HG03025 (cell line): ENCODE measurements around the gene CFAP100.

ENCODE experiments used
- ATAC-seq: cut with Tn5 transposase; IDR thresholded peaks from one replicate; pipeline ENCODE4 v1.9.1; 2021; ENCODE audit warnings: mild to moderate bottlenecking, moderate library complexity; ENCODE audit not compliant: unreplicated experiment, low FRiP score

The CFAP100 gene

DNA sequence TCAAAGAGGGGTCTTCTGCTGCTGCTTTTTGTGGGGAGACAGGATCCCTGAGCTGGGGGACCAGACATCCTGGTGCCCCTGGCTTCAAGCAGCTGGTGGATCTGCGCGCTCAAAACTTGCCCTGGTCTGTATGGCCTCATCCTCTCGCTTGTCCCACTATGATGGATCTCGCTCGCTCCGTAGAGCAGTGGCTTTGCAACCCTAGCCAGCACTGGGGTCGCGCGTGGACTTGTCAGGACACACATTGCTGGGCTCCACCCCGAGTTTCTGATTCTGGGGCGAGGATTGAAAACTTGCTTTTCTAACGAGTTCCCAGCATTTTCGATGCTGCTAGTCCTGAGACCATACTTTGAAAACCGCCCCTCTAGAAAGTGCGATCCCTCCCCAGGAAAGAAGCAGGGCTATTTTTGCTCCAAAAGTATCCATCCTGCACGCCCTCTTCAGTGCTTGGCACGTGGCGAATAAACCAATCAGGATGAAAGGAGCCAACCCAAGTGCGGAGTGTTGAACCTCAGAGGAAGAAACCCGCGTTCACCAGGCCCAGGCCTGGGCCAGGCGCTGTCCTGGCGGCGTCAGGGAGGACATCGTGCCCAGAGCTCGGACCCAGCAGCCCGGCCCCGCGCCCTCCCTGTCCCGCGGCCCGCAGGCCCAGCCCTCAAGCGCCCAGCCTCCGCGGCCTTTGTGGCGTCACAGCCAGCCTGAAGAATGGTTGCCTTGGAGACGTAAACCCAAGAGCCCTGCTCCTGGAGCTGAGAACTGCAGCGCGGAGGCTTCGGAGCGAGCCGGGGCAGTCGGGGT, at the start of gene CFAP100:
Gene CFAP100, plus strand, starts transcription at position 731 of the 798 bp plus-strand sequence. CDS start 1,092 bp downstream, outside the sequence.
- ATAC-seq = no peak

DNA sequence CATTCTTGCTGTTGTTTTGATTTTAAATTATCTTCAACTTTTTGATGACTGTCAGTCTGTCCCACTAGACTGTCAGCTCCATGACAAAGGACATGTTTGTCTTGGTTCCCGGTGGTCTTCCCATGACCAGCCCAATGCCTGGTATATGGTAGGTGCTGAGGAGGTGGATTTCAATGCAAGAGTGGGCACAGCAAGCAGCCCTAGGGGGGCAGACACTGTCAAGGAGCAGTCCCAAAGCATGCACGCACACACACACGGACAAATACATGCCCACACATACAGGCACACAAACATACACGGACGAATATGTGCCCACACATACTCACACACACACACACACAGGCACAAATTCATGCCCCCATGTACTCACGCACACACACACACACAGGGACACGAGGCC, 49.5 kb upstream of the CFAP100 start:
- no peak for ATAC-seq

GRCh38 chr3:126345641-126346460, 48.9 kb upstream of the CFAP100 start:
- no peak for ATAC-seq

DNA sequence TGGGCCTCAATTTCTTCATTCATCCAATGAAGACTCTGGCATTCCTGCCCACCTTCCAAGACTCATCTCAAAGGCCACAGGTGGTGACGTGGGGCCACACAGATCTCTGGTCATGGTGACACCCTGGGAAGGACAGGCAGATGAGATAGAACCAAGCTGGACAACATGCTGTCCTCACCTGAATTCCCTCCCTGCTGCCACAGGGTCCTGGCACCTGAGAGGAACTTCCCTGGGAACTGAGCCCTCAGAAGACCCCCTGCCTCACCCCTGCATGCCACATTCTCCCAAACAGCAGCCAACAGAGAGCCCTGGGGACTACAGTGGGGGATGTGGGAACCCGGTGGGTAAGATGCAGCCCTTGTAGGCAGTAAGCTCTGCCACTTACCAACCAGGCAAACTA, 48.2 kb upstream of the CFAP100 start:
- ATAC-seq = no peak

GRCh38 chr3:126347543-126348161, 47.1 kb upstream of the CFAP100 start:
- ATAC-seq = no peak

- no peak for ATAC-seq
Observed at GRCh38 chr3:126348308-126348920, 46.3 kb upstream of the CFAP100 start.

DNA sequence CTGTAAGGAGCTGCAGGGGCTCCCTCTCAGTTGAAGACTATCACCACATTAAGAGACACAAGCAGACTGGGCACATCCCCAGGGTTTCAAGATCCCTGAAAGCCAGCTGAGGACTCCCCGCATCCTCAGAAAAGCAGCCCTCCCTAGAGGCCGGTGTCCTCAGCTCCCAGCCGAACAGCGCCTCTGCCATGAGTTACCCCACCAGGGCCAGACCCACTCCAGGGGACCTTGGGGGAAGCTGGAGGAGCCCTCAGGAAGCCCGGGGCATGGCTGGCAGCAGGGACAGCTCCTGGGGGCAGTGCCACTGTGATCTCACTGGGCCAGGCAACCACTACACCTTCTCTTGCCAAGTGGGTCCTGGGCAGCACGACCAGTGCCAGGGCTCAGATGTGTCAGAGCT, 45.6 kb upstream of the CFAP100 start:
- ATAC-seq = no peak

- no peak for ATAC-seq
Observed at GRCh38 chr3:126349611-126350501, 44.9 kb upstream of the CFAP100 start.

DNA sequence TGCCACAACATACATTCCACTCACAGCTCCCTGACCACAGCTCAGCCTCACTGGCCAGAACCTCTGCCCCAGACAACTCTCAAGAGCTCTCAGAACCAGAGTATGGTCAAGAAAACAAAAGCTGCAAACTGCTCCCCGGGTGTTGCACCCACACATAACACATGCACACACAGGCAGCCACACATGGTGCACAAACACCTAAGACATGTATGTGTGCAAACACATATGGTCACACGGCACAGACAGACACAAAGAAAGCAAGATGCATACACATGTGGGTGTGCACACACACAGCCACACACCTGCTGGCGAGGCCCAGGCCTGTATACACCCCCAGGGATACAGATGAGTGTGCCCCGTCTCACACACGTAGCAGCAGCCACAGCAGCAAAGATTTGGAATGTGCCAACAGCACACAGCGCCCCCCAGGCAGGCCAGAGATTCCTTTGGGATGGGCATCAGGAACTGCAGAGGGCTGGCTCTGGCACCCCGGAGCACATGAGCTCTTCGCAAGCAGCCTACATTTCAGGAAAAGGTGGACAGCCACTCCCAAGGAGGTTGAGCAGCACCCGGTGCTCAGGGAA, 44.1 kb upstream of the CFAP100 start:
- no peak for ATAC-seq

GRCh38 chr3:126351086-126351770, 43.5 kb upstream of the CFAP100 start:
- no peak for ATAC-seq

DNA sequence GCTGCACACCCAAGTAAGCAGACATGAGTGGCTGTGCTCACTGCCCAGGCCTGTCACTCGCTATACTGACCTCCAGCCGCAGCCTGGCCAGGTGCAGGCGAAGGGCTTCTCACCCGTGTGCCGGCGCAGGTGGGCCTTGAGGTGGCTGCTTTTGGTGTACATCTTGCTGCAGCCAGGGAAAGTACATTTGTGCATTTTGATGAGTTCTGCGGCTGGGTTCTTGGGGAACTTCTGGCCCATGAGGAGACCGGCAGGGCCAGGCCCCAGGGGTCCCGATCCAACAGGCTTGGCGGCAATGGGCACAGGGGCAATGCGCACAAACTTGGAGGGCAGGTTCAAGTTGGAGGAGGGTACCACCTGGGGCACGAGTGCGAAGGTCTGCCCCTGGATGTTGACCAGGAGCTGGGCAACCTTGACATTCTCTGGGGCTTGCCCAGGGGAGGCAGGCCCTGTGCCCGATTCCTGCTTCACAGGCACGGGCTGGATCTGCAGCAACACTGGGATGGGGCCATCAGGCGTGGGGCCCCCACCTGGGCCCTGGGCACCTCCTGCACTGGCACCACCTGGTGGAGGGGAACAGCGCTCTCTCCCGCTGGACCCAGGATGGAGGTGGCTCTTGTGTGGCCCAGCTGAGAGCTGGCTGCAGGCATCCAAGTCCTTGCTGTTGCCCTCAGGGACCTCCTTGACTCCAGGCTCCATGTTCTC, 42.8 kb upstream of the CFAP100 start:
- ATAC-seq = no peak

DNA sequence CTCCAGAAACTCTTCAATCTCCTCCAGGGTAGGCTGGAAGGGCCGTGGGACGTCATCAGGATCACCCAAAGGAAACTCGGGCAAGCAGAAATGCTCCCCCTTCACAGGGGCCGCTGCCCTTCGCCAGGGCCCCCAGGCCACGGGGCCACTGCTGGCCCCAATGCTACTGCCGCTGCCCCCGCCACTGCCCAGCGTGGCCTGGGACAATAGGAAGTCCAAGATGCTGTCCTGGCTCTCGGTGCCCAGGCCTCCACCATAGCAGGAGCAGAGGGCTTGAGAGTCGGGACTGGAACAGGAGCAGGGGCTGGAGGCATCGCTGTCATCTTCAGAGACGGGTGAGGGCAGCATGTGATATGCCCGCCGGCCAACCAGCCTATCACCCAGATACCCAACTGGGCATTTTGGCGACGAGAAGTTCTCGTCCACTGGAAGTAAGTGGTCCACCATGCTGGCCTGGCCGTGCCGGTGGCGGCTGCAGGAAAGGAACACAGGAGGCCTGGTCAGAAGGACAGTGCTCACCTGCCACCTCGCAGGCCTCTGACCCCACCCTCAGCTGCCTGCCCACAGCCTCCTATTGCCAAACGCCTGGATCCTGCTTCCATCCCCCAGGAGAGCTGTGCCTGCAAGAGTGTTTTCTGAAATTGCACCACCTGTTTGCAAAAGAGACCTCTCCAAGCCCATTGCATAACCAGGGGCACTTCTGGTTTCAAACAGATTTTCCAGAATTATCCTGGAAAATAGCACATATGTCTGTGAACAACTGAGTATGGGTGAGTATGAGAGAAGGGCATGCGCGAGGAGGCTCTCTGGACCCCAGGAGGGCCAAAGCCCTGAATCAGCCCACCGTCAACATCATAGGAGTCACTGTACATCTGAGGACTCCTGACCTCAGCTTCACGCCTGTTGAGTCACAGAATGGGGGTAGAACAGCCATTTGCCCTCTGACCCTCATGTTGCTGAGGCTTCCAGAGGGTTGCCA, 41.9 kb upstream of the CFAP100 start:
- ATAC-seq = no peak

DNA sequence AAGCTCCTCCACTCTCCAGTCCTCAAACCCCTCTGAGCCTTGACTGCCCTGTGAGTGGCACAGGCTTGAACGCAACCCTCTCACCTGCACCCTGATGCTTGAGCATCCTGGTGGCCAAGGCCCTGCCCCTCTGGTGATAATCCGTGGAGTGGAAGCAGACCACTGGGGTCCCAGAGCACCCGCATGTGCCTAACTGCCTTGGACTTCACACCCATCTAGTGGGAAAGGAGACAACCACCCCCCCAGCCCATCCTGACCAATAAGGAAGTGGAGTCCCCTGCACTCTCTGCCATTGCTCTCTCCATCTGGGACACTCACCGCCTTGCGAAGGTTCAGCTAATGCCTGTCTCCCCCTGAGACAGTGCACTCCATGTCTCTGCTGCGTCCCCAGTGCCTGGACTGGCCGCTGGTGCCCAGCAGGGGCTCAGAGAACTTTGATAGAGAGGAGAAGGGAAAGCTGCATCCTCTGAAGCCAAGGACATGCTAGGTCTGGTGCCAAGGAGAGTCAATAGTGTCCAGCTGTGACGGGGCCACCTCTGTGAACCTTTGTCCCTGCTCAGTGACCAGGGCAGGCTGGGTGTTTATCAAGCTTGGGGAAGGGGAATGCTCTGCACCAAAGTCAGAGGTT, 40.9 kb upstream of the CFAP100 start:
- no peak for ATAC-seq

DNA sequence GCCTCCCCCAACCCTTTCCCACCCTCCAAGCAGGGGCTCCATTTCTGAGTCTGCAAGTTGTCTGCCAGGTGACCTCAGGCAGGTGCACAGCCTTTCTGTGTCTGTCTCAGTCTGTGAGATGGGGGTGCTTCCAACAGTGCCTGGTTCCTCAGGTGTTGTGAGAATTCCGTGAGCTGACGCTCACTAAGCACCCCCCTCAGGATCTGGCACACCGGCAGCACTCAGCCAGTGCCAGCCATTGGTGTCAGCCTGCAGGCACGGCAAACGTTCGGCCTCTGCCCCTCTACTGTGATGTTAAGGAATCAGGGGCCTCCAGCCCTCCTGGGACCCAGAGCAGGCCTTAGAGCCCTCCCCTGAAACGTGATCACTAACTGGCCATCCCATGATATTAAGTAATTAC, 39.9 kb upstream of the CFAP100 start:
- ATAC-seq = no peak

GRCh38 chr3:126355251-126355650, 39.5 kb upstream of the CFAP100 start:
- no peak for ATAC-seq

- no peak for ATAC-seq
Observed at GRCh38 chr3:126355777-126356372, 38.8 kb upstream of the CFAP100 start.
